Measurements from ENCODE around the gene TNKS2.
A peak's percentile ranks its signal among the peaks of the same experiment; 100 is the strongest.

Gene TNKS2

DNA sequence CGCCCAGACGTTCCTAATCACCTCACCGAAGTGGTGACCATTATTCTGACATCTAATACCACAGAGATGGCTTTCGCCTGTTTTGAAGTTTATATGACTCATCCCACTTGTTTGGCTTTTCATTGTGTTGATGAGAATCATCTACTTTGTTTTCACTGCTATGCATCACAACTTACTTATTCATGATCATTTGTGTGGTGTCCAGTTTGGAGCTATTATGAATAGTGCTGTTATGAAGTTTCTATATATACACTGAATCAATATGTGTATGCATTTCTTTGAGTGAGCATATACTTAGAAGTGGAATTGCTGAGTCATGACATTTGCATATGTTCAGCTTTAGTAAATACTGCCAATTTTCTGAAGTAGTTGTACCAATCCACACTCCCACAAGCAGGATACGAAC lies 38.6 kb upstream of the TNKS2 start:
- Histone ChIP-seq H3K27ac (replicated peaks) (no peak overlapping the region), H3K27me3 (ENCODE audit: insufficient read depth, poor library complexity, severe bottlenecking) (no peaks in the 10 kb centered on the region), H3K4me3 (replicated peaks; ENCODE audit: insufficient read depth, low read length) (no peak overlapping the region)
- TF ChIP-seq, protein P1, sequence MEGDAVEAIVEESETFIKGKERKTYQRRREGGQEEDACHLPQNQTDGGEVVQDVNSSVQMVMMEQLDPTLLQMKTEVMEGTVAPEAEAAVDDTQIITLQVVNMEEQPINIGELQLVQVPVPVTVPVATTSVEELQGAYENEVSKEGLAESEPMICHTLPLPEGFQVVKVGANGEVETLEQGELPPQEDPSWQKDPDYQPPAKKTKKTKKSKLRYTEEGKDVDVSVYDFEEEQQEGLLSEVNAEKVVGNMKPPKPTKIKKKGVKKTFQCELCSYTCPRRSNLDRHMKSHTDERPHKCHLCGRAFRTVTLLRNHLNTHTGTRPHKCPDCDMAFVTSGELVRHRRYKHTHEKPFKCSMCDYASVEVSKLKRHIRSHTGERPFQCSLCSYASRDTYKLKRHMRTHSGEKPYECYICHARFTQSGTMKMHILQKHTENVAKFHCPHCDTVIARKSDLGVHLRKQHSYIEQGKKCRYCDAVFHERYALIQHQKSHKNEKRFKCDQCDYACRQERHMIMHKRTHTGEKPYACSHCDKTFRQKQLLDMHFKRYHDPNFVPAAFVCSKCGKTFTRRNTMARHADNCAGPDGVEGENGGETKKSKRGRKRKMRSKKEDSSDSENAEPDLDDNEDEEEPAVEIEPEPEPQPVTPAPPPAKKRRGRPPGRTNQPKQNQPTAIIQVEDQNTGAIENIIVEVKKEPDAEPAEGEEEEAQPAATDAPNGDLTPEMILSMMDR (IDR thresholded peaks at IDR 0.05; ENCODE audit: insufficient read depth, low read length), result no peak
- TF ChIP-seq SPI1 (IDR thresholded peaks at IDR 0.05; ENCODE audit: borderline replicate concordance, low read depth), result no peak
- TF ChIP-seq GABPA (IDR thresholded peaks at IDR 0.05; ENCODE audit: low read depth), result no peak
- TF ChIP-seq, protein P2, sequence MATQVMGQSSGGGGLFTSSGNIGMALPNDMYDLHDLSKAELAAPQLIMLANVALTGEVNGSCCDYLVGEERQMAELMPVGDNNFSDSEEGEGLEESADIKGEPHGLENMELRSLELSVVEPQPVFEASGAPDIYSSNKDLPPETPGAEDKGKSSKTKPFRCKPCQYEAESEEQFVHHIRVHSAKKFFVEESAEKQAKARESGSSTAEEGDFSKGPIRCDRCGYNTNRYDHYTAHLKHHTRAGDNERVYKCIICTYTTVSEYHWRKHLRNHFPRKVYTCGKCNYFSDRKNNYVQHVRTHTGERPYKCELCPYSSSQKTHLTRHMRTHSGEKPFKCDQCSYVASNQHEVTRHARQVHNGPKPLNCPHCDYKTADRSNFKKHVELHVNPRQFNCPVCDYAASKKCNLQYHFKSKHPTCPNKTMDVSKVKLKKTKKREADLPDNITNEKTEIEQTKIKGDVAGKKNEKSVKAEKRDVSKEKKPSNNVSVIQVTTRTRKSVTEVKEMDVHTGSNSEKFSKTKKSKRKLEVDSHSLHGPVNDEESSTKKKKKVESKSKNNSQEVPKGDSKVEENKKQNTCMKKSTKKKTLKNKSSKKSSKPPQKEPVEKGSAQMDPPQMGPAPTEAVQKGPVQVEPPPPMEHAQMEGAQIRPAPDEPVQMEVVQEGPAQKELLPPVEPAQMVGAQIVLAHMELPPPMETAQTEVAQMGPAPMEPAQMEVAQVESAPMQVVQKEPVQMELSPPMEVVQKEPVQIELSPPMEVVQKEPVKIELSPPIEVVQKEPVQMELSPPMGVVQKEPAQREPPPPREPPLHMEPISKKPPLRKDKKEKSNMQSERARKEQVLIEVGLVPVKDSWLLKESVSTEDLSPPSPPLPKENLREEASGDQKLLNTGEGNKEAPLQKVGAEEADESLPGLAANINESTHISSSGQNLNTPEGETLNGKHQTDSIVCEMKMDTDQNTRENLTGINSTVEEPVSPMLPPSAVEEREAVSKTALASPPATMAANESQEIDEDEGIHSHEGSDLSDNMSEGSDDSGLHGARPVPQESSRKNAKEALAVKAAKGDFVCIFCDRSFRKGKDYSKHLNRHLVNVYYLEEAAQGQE (IDR thresholded peaks at IDR 0.05; ENCODE audit: insufficient replicate concordance, low read depth), result no peak
- no peak for TF ChIP-seq POLR2AphosphoS5 (IDR thresholded peaks at IDR 0.05; ENCODE audit: low read depth)
- DNase-seq (ENCODE audit: low read depth in 1 of 2, low spot score in 1 of 2), result no peak

DNA sequence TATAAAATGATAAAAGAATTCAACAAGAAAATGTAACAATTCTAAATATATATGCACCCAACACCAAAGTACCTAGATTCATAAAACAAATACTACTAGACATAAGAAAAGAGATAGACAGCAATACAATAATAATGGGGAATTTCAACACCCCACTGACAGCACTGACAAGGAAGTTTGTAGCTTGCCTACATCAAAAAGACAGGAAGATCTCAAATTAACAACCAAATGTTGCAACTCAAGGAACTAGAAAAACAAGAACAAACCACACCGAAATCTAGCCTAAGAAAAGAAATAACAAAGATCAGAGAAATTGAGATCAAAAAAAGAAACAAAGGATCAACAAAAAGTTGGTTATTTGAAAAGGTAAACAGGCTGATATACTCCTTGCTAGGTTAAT lies 36.5 kb upstream of the TNKS2 start:
- Histone ChIP-seq H3K27me3 (ENCODE audit: insufficient read depth, poor library complexity, severe bottlenecking) (no peaks in the 10 kb centered on the region), H3K4me3 (replicated peaks; ENCODE audit: insufficient read depth, low read length) (no peak overlapping the region), H3K27ac (replicated peaks) (no peak overlapping the region)
- TF ChIP-seq SPI1 (IDR thresholded peaks at IDR 0.05; ENCODE audit: borderline replicate concordance, low read depth) (no peak), GABPA (IDR thresholded peaks at IDR 0.05; ENCODE audit: low read depth) (no peak), POLR2AphosphoS5 (IDR thresholded peaks at IDR 0.05; ENCODE audit: low read depth) (no peak)
- TF ChIP-seq, protein P1 (IDR thresholded peaks at IDR 0.05; ENCODE audit: insufficient read depth, low read length), result no peak
- TF ChIP-seq, protein P2 (IDR thresholded peaks at IDR 0.05; ENCODE audit: insufficient replicate concordance, low read depth), result no peak
- DNase-seq (ENCODE audit: low read depth in 1 of 2, low spot score in 1 of 2), result peak in 1 of 2 experiments; percentile 25

DNA sequence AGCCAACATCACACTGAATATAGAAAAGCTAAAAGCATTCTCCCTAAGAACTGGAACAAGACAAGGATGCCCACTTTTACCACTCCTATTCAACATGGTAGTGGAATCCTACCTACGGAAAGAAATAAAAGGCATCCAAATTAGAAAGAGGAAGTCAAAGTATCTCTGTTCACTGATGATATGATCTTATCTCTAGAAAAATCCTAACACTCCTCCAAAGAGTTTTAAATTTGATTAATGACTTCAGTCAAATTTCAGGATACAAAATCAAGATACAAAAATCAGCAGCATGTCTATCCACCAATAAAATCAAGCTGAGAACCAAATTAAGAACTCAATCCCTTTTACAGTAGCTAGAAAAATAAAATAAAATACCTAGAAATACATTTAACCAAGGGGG lies 35.3 kb upstream of the TNKS2 start:
- H3K27ac ChIP-seq (replicated peaks), result no peak overlapping the region
- no peak overlapping the region for H3K4me3 ChIP-seq (replicated peaks; ENCODE audit: insufficient read depth, low read length)
- H3K27me3 ChIP-seq (ENCODE audit: insufficient read depth, poor library complexity, severe bottlenecking), result no peaks in the 10 kb centered on the region
- DNase-seq (ENCODE audit: low read depth in 1 of 2, low spot score in 1 of 2), result no peak
- TF ChIP-seq SPI1 (IDR thresholded peaks at IDR 0.05; ENCODE audit: borderline replicate concordance, low read depth), result peak; percentile 82
- no peak for TF ChIP-seq POLR2AphosphoS5 (IDR thresholded peaks at IDR 0.05; ENCODE audit: low read depth)

DNA sequence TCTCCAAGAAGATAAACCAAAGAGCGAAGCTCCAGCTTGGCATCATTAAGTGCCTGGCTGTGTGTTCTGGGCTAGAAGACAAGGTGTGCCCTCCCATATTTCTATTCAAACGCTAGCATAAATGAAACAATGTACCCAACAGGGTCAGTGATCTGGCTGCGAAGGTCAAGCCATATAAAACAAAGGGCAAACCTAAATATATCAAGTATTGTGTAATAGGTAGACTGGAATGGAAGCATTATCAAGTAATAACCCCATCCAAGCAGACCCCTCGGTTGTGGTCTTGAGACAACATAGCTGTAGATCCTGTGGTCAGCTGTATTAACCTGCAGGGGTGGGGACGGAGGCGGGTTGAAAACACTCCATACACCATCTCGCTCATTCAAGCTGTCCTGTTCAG lies 31.6 kb upstream of the TNKS2 start:
- DNase-seq (ENCODE audit: low read depth in 1 of 2, low spot score in 1 of 2), result no peak
- Histone ChIP-seq H3K4me3 (replicated peaks; ENCODE audit: insufficient read depth, low read length) (no peak overlapping the region), H3K27me3 (ENCODE audit: insufficient read depth, poor library complexity, severe bottlenecking) (no peaks in the 10 kb centered on the region), H3K27ac (replicated peaks) (no peak overlapping the region)
- TF ChIP-seq, protein P2 (IDR thresholded peaks at IDR 0.05; ENCODE audit: insufficient replicate concordance, low read depth), result no peak
- TF ChIP-seq, protein P1 (IDR thresholded peaks at IDR 0.05; ENCODE audit: insufficient read depth, low read length), result no peak
- TF ChIP-seq POLR2AphosphoS5 (IDR thresholded peaks at IDR 0.05; ENCODE audit: low read depth) (no peak), SPI1 (IDR thresholded peaks at IDR 0.05; ENCODE audit: borderline replicate concordance, low read depth) (no peak), GABPA (IDR thresholded peaks at IDR 0.05; ENCODE audit: low read depth) (no peak)

Data from HL-60 (cell line).